KOPT-K1 (cell line): Measurements from ENCODE around the gene PPP1R3G.
"Not testable (repeated sequence)": the region's sequence is repeated elsewhere in the genome, so short reads cannot be mapped to it uniquely, and the experiment has no call there.

ENCODE experiments used
- H3K27ac ChIP-seq: fragments of 200-600 bp; sonication (generic); 2 replicates; pipeline ENCODE4 v1.5.1; 2016; ENCODE audit warnings: antibody characterized with exemption, mild to moderate bottlenecking, low read depth, low read length; ENCODE audit not compliant: poor library complexity, severe bottlenecking
- H3K36me3 ChIP-seq: fragments of 200-600 bp; sonication (generic); 2 replicates; pipeline ENCODE4 v1.5.1; 2017; ENCODE audit warnings: antibody characterized with exemption, mild to moderate bottlenecking, low read length, moderate library complexity; ENCODE audit not compliant: insufficient read depth
- H3K9me3 ChIP-seq: fragments of 200-600 bp; sonication (generic); 2 replicates; pipeline ENCODE4 v1.5.1; 2017; ENCODE audit warnings: antibody characterized with exemption, low read length, mild to moderate bottlenecking; ENCODE audit not compliant: insufficient read depth, poor library complexity, severe bottlenecking

PPP1R3G gene

GRCh38 chr6:5060439-5060838 is 24.7 kb upstream of the PPP1R3G start:
- H3K36me3 ChIP-seq, H3K27ac ChIP-seq, H3K9me3 ChIP-seq: not testable (repeated sequence)

GRCh38 chr6:5061152-5061551 is 24.0 kb upstream of the PPP1R3G start:
- H3K27ac ChIP-seq = no peak overlapping the region
- no peaks in the 10 kb centered on the region for H3K36me3 ChIP-seq

GRCh38 chr6:5063617-5064016 is 21.5 kb upstream of the PPP1R3G start:
- no peaks in the 10 kb centered on the region for H3K9me3 ChIP-seq
- no peaks in the 10 kb centered on the region for H3K36me3 ChIP-seq
- H3K27ac ChIP-seq = no peak overlapping the region

More at GRCh38 chr6:5061152-5061551, 24.0 kb upstream of the PPP1R3G start:
- H3K9me3 ChIP-seq = no peaks in the 10 kb centered on the region

GRCh38 chr6:5066456-5067093 is 18.6 kb upstream of the PPP1R3G start:
- no peaks in the 10 kb centered on the region for H3K9me3 ChIP-seq
- no peaks in the 10 kb centered on the region for H3K36me3 ChIP-seq
- no peak overlapping the region for H3K27ac ChIP-seq

GRCh38 chr6:5067305-5067704 is 17.8 kb upstream of the PPP1R3G start:
- Histone ChIP-seq H3K27ac (no peak overlapping the region), H3K9me3 (no peaks in the 10 kb centered on the region), H3K36me3 (no peaks in the 10 kb centered on the region)

GRCh38 chr6:5068153-5068751 is 16.9 kb upstream of the PPP1R3G start:
- Histone ChIP-seq H3K9me3 (no peaks in the 10 kb centered on the region), H3K36me3 (no peaks in the 10 kb centered on the region), H3K27ac (no peak overlapping the region)

GRCh38 chr6:5071216-5071615 is 13.9 kb upstream of the PPP1R3G start:
- Histone ChIP-seq H3K36me3 (no peaks in the 10 kb centered on the region), H3K27ac (no peak overlapping the region), H3K9me3 (no peaks in the 10 kb centered on the region)

GRCh38 chr6:5072440-5072839 is 12.7 kb upstream of the PPP1R3G start:
- H3K27ac ChIP-seq = no peak overlapping the region
- no peaks in the 10 kb centered on the region for H3K36me3 ChIP-seq
- H3K9me3 ChIP-seq = no peaks in the 10 kb centered on the region

GRCh38 chr6:5073992-5074391 is 11.1 kb upstream of the PPP1R3G start:
- H3K9me3 ChIP-seq = no peaks in the 10 kb centered on the region
- no peaks in the 10 kb centered on the region for H3K36me3 ChIP-seq
- H3K27ac ChIP-seq = no peak overlapping the region

GRCh38 chr6:5076931-5077330 is 8.2 kb upstream of the PPP1R3G start:
- no peaks in the 10 kb centered on the region for H3K36me3 ChIP-seq
- no peak overlapping the region for H3K27ac ChIP-seq

GRCh38 chr6:5078121-5078669 is 6.9 kb upstream of the PPP1R3G start:
- Histone ChIP-seq H3K27ac (no peak overlapping the region), H3K36me3 (no peaks in the 10 kb centered on the region)

More at GRCh38 chr6:5076931-5077330, 8.2 kb upstream of the PPP1R3G start:
- H3K9me3 ChIP-seq = no peaks in the 10 kb centered on the region

GRCh38 chr6:5079692-5080091 is 5.4 kb upstream of the PPP1R3G start:
- H3K36me3 ChIP-seq = no peaks in the 10 kb centered on the region
- H3K9me3 ChIP-seq = no peaks in the 10 kb centered on the region
- H3K27ac ChIP-seq = no peak overlapping the region

More at GRCh38 chr6:5078121-5078669, 6.9 kb upstream of the PPP1R3G start:
- H3K9me3 ChIP-seq = no peaks in the 10 kb centered on the region

- no peaks in the 10 kb centered on the region for H3K9me3 ChIP-seq
- H3K36me3 ChIP-seq = no peaks in the 10 kb centered on the region
- no peak overlapping the region for H3K27ac ChIP-seq
These were observed 4.6 kb upstream of the PPP1R3G start for GRCh38 chr6:5080574-5080973.

- Histone ChIP-seq H3K27ac (no peak overlapping the region), H3K36me3 (no peaks in the 10 kb centered on the region), H3K9me3 (no peaks in the 10 kb centered on the region)
These were observed 4.0 kb upstream of the PPP1R3G start for GRCh38 chr6:5081182-5081581.

GRCh38 chr6:5081955-5082354 is 3.2 kb upstream of the PPP1R3G start:
- Histone ChIP-seq H3K9me3 (no peaks in the 10 kb centered on the region), H3K27ac (no peak overlapping the region), H3K36me3 (no peaks in the 10 kb centered on the region)
